WTC11 (cell line): ENCODE results near the gene BMPER. TPM values are rescaled to one million over a fixed set of nuclear protein-coding genes. Genes with fewer than 3 reads are reported as not detected.

Experiments
- ATAC-seq: fragments of 200-7000 bp; cut with Tn5 transposase; 2 replicates; pipeline ENCODE4 v1.10.0; 2021; ENCODE audit warnings: mild to moderate bottlenecking, moderate library complexity
- CTCF ChIA-PET: fragments of 300-600 bp; sonication (Branson Sonifier 250); formaldehyde crosslinking; loops from one replicate; lab custom pipeline; 2021; ENCODE audit warnings: antibody characterized with exemption; lab: Charles Lee
- POLR2A ChIA-PET: fragments of 350-600 bp; sonication (Branson Sonifier 250); formaldehyde crosslinking; loops from one replicate; lab custom pipeline; 2021; ENCODE audit warnings: antibody characterized with exemption; lab: Charles Lee
- DNase-seq: peaks from one replicate; pipeline ENCODE4 v3.0.0; 2021; ENCODE audit warnings: low spot score
- H3K27ac Mint-ChIP-seq: 2 replicates; pipeline ENCODE4 v1.8.0; 2021; ENCODE audit warnings: mixed read lengths
- H3K27me3 Mint-ChIP-seq: 2 replicates; pipeline ENCODE4 v1.8.0; 2021; ENCODE audit warnings: low read depth, mild to moderate bottlenecking, moderate library complexity, mixed read lengths
- H3K36me3 Mint-ChIP-seq: 2 replicates; pipeline ENCODE4 v1.8.0; 2021; ENCODE audit warnings: mixed read lengths
- H3K4me1 Mint-ChIP-seq: 2 replicates; pipeline ENCODE4 v1.8.0; 2022; ENCODE audit warnings: mixed read lengths
- H3K4me3 Mint-ChIP-seq: 2 replicates; pipeline ENCODE4 v1.8.0; 2021; ENCODE audit warnings: mild to moderate bottlenecking, moderate library complexity, mixed read lengths
- H3K9me3 Mint-ChIP-seq: 2 replicates; pipeline ENCODE4 v1.8.0; 2021; ENCODE audit warnings: mixed read lengths
- CDX4 ChIP-seq: fragments of 250-450 bp; sonication (Bioruptor Pico); IDR thresholded peaks from 2 replicates; pipeline ENCODE4 v1.9.0; 2021; ENCODE audit warnings: moderate library complexity, mild to moderate bottlenecking, inconsistent platforms, borderline replicate concordance
- ELF4 ChIP-seq: sonication (generic); formaldehyde crosslinking; IDR thresholded peaks from 2 replicates; pipeline ENCODE4 v1.8.1; 2022; ENCODE audit warnings: low read depth, mild to moderate bottlenecking, moderate library complexity, missing genetic modification reagents
- EMX1 ChIP-seq: fragments of 250-450 bp; sonication (Bioruptor Pico); IDR thresholded peaks from 2 replicates; pipeline ENCODE4 v1.8.0; 2021; ENCODE audit warnings: mild to moderate bottlenecking
- ESRRA ChIP-seq: sonication (generic); formaldehyde crosslinking; IDR thresholded peaks from 2 replicates; pipeline ENCODE4 v1.8.1; 2022; ENCODE audit warnings: mild to moderate bottlenecking, missing genetic modification reagents, borderline replicate concordance
- ETV6 ChIP-seq: sonication (generic); formaldehyde crosslinking; IDR thresholded peaks from 2 replicates; pipeline ENCODE4 v1.8.1; 2022; ENCODE audit warnings: mild to moderate bottlenecking, missing genetic modification reagents
- FOXP1 ChIP-seq: sonication (generic); formaldehyde crosslinking; IDR thresholded peaks from 2 replicates; pipeline ENCODE4 v1.8.0; 2022; ENCODE audit warnings: missing genetic modification reagents, mild to moderate bottlenecking, moderate library complexity, borderline replicate concordance
- GABPB1 ChIP-seq: sonication (generic); formaldehyde crosslinking; IDR thresholded peaks from 2 replicates; pipeline ENCODE4 v1.8.1; 2023; ENCODE audit warnings: mild to moderate bottlenecking, missing genetic modification reagents
- IRF1 ChIP-seq: sonication (generic); formaldehyde crosslinking; IDR thresholded peaks from 2 replicates; pipeline ENCODE4 v1.8.0; 2023; ENCODE audit warnings: missing genetic modification reagents
- IRF2 ChIP-seq: sonication (generic); formaldehyde crosslinking; IDR thresholded peaks from 2 replicates; pipeline ENCODE4 v1.8.0; 2022; ENCODE audit warnings: low read depth, missing genetic modification reagents, borderline replicate concordance
- JAZF1 ChIP-seq: fragments of 250-450 bp; sonication (Bioruptor Pico); IDR thresholded peaks from 2 replicates; pipeline ENCODE4 v1.9.0; 2021; ENCODE audit warnings: moderate library complexity, mild to moderate bottlenecking, inconsistent platforms
- JUN ChIP-seq: sonication (generic); formaldehyde crosslinking; IDR thresholded peaks from 2 replicates; pipeline ENCODE4 v1.8.0; 2023; ENCODE audit warnings: mild to moderate bottlenecking, missing genetic modification reagents
- MAX ChIP-seq: sonication (generic); formaldehyde crosslinking; IDR thresholded peaks from 2 replicates; pipeline ENCODE4 v1.8.0; 2022; ENCODE audit warnings: mild to moderate bottlenecking, missing genetic modification reagents
- MYBL2 ChIP-seq: sonication (generic); formaldehyde crosslinking; IDR thresholded peaks from 2 replicates; pipeline ENCODE4 v1.8.1; 2023; ENCODE audit warnings: mild to moderate bottlenecking, moderate library complexity, missing genetic modification reagents
- NR1H2 ChIP-seq: sonication (generic); formaldehyde crosslinking; IDR thresholded peaks from 2 replicates; pipeline ENCODE4 v1.9.0; 2021; ENCODE audit warnings: mild to moderate bottlenecking, moderate library complexity, missing genetic modification reagents
- NR2C2 ChIP-seq: sonication (generic); formaldehyde crosslinking; IDR thresholded peaks from 2 replicates; pipeline ENCODE4 v1.8.0; 2022; ENCODE audit warnings: mild to moderate bottlenecking, missing genetic modification reagents
- SOX15 ChIP-seq: fragments of 250-450 bp; sonication (Bioruptor Pico); IDR thresholded peaks from 2 replicates; pipeline ENCODE4 v1.9.0; 2021; ENCODE audit warnings: mild to moderate bottlenecking
- TEAD1 ChIP-seq: sonication (generic); formaldehyde crosslinking; IDR thresholded peaks from 2 replicates; pipeline ENCODE4 v1.8.0; 2022; ENCODE audit warnings: mild to moderate bottlenecking, missing genetic modification reagents
- ZMAT4 ChIP-seq: fragments of 250-450 bp; sonication (Bioruptor Pico); IDR thresholded peaks from 2 replicates; pipeline ENCODE4 v1.9.0; 2021; ENCODE audit warnings: mild to moderate bottlenecking
- ZNF317 ChIP-seq: sonication (generic); formaldehyde crosslinking; IDR thresholded peaks from 2 replicates; pipeline ENCODE4 v1.8.1; 2023; ENCODE audit warnings: low read depth, mild to moderate bottlenecking, moderate library complexity, missing genetic modification reagents, borderline replicate concordance
- ZNF396 ChIP-seq: fragments of 250-450 bp; sonication (Bioruptor Pico); IDR thresholded peaks from 2 replicates; pipeline ENCODE4 v1.8.0; 2021; ENCODE audit warnings: mild to moderate bottlenecking, moderate library complexity, borderline replicate concordance
- ZNF532 ChIP-seq: fragments of 250-450 bp; sonication (Bioruptor Pico); IDR thresholded peaks from 2 replicates; pipeline ENCODE4 v1.9.0; 2021; ENCODE audit warnings: mild to moderate bottlenecking, borderline replicate concordance
- total RNA-seq: library from RNA; stranded (reverse); gene quantifications from 3 replicates; pipeline ENCODE4 v1.2.3, GENCODE V29; 2021
- TF ChIP-seq, protein P1 (sequence below): sonication (generic); formaldehyde crosslinking; IDR thresholded peaks from 2 replicates; pipeline ENCODE4 v1.8.1; 2022; ENCODE audit warnings: mild to moderate bottlenecking, moderate library complexity, missing genetic modification reagents
- TF ChIP-seq, protein P2 (sequence below): sonication (generic); formaldehyde crosslinking; conservative IDR thresholded peaks from 2 replicates; pipeline ENCODE4 v1.8.1; 2022; ENCODE audit warnings: mild to moderate bottlenecking, missing genetic modification reagents

Gene BMPER
- total RNA-seq, 1 experiment from 2014 or later = 1.9 TPM

- peaks cover 4% of the 10 kb centered on the region; the same call in 1 of the 2 replicates for H3K4me1 Mint-ChIP-seq
- CTCF ChIA-PET = interaction anchor here (0.9 kb wide), 1 partner anchor 74 kb away, joined by 3 read pairs; no protein-coding TSS in a partner anchor
- H3K27me3 Mint-ChIP-seq = no peaks in the 10 kb centered on the region
- peaks cover 17% of the 10 kb centered on the region for H3K9me3 Mint-ChIP-seq
- no peak for DNase-seq
- H3K27ac Mint-ChIP-seq = no peak overlapping the region
- H3K4me3 Mint-ChIP-seq = no peak overlapping the region
- TF ChIP-seq ELF4 (CRISPR knock-in tag) (no peak), GABPB1 (CRISPR knock-in tag) (no peak), ZNF317 (CRISPR knock-in tag) (no peak), MYBL2 (CRISPR knock-in tag) (no peak), ZMAT4 (no peak), EMX1 (CRISPR knock-in tag) (no peak), NR2C2 (CRISPR knock-in tag) (no peak), JUN (CRISPR knock-in tag) (no peak)
- TF ChIP-seq, protein P1, sequence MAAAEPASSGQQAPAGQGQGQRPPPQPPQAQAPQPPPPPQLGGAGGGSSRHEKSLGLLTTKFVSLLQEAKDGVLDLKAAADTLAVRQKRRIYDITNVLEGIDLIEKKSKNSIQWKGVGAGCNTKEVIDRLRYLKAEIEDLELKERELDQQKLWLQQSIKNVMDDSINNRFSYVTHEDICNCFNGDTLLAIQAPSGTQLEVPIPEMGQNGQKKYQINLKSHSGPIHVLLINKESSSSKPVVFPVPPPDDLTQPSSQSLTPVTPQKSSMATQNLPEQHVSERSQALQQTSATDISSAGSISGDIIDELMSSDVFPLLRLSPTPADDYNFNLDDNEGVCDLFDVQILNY (CRISPR knock-in tag) = no peak
- no peaks in the 10 kb centered on the region for H3K36me3 Mint-ChIP-seq
- no peak for ATAC-seq
- POLR2A ChIA-PET = no interaction called here
Observed at GRCh38 chr7:34162677-34163076, 257.3 kb downstream of the BMPER start.

DNA sequence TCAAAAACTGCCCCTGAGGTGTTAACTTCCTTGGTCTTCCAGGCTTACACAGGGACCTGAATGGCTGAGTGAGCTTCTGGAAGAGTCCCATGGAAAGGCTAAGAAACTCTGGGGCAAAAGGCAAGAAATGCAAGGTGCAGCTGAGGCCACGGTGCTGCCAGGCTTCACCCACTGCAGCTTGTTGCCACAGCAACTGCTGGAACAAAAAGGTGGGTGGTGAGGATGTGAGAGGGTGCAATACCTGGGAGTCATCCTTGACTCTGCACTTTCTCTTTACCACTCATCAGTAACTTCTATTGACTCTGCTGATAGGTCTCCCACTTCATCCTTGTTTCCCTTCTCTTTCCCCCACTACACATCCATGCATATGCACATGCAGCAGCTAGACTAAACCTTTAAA is 258.6 kb downstream of the BMPER start:
- ChIA-PET POLR2A (no interaction called here), CTCF (no interaction called here)
- Mint-ChIP-seq H3K4me1 (0 out of 2 replicates have a peak, but pooled peaks cover under 1% of the 10 kb centered on the region), H3K36me3 (no peaks in the 10 kb centered on the region), H3K27me3 (no peaks in the 10 kb centered on the region), H3K4me3 (no peak overlapping the region), H3K9me3 (peaks cover 23% of the 10 kb centered on the region), H3K27ac (no peak overlapping the region)
- DNase-seq (no peak), ATAC-seq (no peak)
- TF ChIP-seq ZNF396 (CRISPR knock-in tag) (no peak), SOX15 (no peak), IRF1 (CRISPR knock-in tag) (no peak), TEAD1 (CRISPR knock-in tag) (no peak), JAZF1 (CRISPR knock-in tag) (no peak), NR1H2 (no peak), CDX4 (CRISPR knock-in tag) (no peak), FOXP1 (CRISPR knock-in tag) (no peak)

DNA sequence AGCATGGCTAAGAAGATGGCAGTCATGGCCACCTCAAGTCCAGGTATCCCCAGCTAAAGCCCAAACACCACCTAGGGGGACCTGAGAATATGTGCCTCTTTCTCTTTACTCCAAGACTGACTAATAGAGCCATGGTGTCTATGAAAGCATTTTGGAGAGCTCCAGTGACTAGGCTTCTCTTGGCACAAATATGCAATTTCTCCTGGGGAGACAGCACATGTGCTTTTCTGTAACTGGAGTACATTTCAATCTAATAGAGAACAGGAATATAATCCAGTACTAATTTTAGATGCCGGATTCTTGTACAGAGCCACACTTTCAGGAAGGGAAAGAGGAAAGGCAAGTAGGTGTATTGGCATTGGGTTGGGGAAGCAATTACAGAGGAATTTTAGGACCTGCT is 260.1 kb downstream of the BMPER start:
- H3K4me1 Mint-ChIP-seq = no peaks in the 10 kb centered on the region
- no peak overlapping the region for H3K27ac Mint-ChIP-seq
- ATAC-seq (no peak), DNase-seq (no peak)
- TF ChIP-seq, protein P2, sequence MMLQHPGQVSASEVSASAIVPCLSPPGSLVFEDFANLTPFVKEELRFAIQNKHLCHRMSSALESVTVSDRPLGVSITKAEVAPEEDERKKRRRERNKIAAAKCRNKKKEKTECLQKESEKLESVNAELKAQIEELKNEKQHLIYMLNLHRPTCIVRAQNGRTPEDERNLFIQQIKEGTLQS (CRISPR knock-in tag) = no peak
- TF ChIP-seq ESRRA (no peak), IRF2 (CRISPR knock-in tag) (no peak), ZNF532 (CRISPR knock-in tag) (no peak), SOX15 (no peak), ETV6 (CRISPR knock-in tag) (no peak), MAX (no peak)
- TF ChIP-seq, protein P1 (CRISPR knock-in tag) = no peak
- H3K4me3 Mint-ChIP-seq = no peak overlapping the region
- no peaks in the 10 kb centered on the region for H3K36me3 Mint-ChIP-seq
- ChIA-PET POLR2A (no interaction called here), CTCF (interaction anchor here (1.4 to 1.6 kb wide), 2 partner anchors 9 to 43 kb away, joined by 3 read pairs; no protein-coding TSS in a partner anchor)
- H3K27me3 Mint-ChIP-seq = no peaks in the 10 kb centered on the region
- H3K9me3 Mint-ChIP-seq = peaks cover 27% of the 10 kb centered on the region
